Activated T-cell treated with anti-CD3 and anti-CD28 coated beads, Interleukin-2, amount 50 U/mL, for 24 hours (primary cell): ENCODE measurements around the gene ZBTB20.
A peak's percentile ranks its signal among the peaks of the same experiment; 100 is the strongest.

ENCODE experiments used
- DNase-seq: peaks from one replicate; pipeline ENCODE4 v3.0.0-alpha.2; 2020
- H3K27ac Mint-ChIP-seq: 2 replicates; pipeline ENCODE4 v1.8.0; 2020; ENCODE audit warnings: mild to moderate bottlenecking, mixed read lengths
- H3K27me3 Mint-ChIP-seq: 2 replicates; pipeline ENCODE4 v1.8.0; 2020; ENCODE audit warnings: mixed read lengths
- H3K36me3 Mint-ChIP-seq: 2 replicates; pipeline ENCODE4 v1.8.0; 2020; ENCODE audit warnings: low read depth, mixed read lengths
- H3K4me1 Mint-ChIP-seq: 2 replicates; pipeline ENCODE4 v1.8.0; 2020; ENCODE audit warnings: low read depth, mixed read lengths
- H3K4me3 Mint-ChIP-seq: 2 replicates; pipeline ENCODE4 v1.8.0; 2020; ENCODE audit warnings: mild to moderate bottlenecking, moderate library complexity, mixed read lengths
- H3K9me3 Mint-ChIP-seq: 2 replicates; pipeline ENCODE4 v1.8.0; 2020; ENCODE audit warnings: mixed read lengths

ZBTB20 gene

GRCh38 chr3:114454551-114455251 is 692.4 kb downstream of the ZBTB20 start:
- Mint-ChIP-seq H3K36me3 (no peaks in the 10 kb centered on the region), H3K9me3 (no peaks in the 10 kb centered on the region), H3K4me3 (no peak overlapping the region), H3K4me1 (peaks cover 5% of the 10 kb centered on the region), H3K27ac (no peak overlapping the region), H3K27me3 (no peaks in the 10 kb centered on the region)
- peak; percentile 32 for DNase-seq

- Mint-ChIP-seq H3K4me3 (peak overlapping the region; percentile 2), H3K4me1 (peaks cover 7% of the 10 kb centered on the region), H3K9me3 (no peaks in the 10 kb centered on the region), H3K27me3 (no peaks in the 10 kb centered on the region), H3K27ac (no peak overlapping the region), H3K36me3 (no peaks in the 10 kb centered on the region)
- DNase-seq, result no peak
Observed at GRCh38 chr3:114453361-114453780, 693.7 kb downstream of the ZBTB20 start.

GRCh38 chr3:114452937-114453336 is 694.2 kb downstream of the ZBTB20 start:
- Mint-ChIP-seq H3K27ac (no peak overlapping the region), H3K36me3 (no peaks in the 10 kb centered on the region), H3K4me1 (peaks cover 7% of the 10 kb centered on the region), H3K27me3 (no peaks in the 10 kb centered on the region), H3K9me3 (no peaks in the 10 kb centered on the region), H3K4me3 (no peak overlapping the region)
- DNase-seq, result no peak

- no peak for DNase-seq
- H3K4me1 Mint-ChIP-seq, result peaks cover 7% of the 10 kb centered on the region
Observed at GRCh38 chr3:114452256-114452655, 694.8 kb downstream of the ZBTB20 start.

GRCh38 chr3:114451561-114452018 is 695.5 kb downstream of the ZBTB20 start:
- Mint-ChIP-seq H3K4me1 (peaks cover 7% of the 10 kb centered on the region), H3K36me3 (no peaks in the 10 kb centered on the region), H3K27ac (no peak overlapping the region), H3K27me3 (no peaks in the 10 kb centered on the region), H3K4me3 (no peak overlapping the region), H3K9me3 (no peaks in the 10 kb centered on the region)
- DNase-seq, result no peak

More at GRCh38 chr3:114452256-114452655, 694.8 kb downstream of the ZBTB20 start:
- H3K4me3 Mint-ChIP-seq, result no peak overlapping the region
- no peaks in the 10 kb centered on the region for H3K36me3 Mint-ChIP-seq
- no peaks in the 10 kb centered on the region for H3K27me3 Mint-ChIP-seq
- H3K9me3 Mint-ChIP-seq, result no peaks in the 10 kb centered on the region
- H3K27ac Mint-ChIP-seq, result no peak overlapping the region

GRCh38 chr3:114451051-114451451 is 696.0 kb downstream of the ZBTB20 start:
- H3K4me3 Mint-ChIP-seq, result no peak overlapping the region
- peaks cover 7% of the 10 kb centered on the region for H3K4me1 Mint-ChIP-seq
- no peaks in the 10 kb centered on the region for H3K36me3 Mint-ChIP-seq
- no peak for DNase-seq
- no peaks in the 10 kb centered on the region for H3K27me3 Mint-ChIP-seq
- H3K9me3 Mint-ChIP-seq, result no peaks in the 10 kb centered on the region
- H3K27ac Mint-ChIP-seq, result no peak overlapping the region

GRCh38 chr3:114450008-114450596 is 697.0 kb downstream of the ZBTB20 start:
- peaks cover 9% of the 10 kb centered on the region for H3K4me1 Mint-ChIP-seq
- no peaks in the 10 kb centered on the region for H3K9me3 Mint-ChIP-seq
- H3K27me3 Mint-ChIP-seq, result no peaks in the 10 kb centered on the region
- DNase-seq, result no peak
- no peak overlapping the region for H3K27ac Mint-ChIP-seq
- H3K4me3 Mint-ChIP-seq, result no peak overlapping the region
- H3K36me3 Mint-ChIP-seq, result no peaks in the 10 kb centered on the region

- H3K27ac Mint-ChIP-seq, result no peak overlapping the region
- DNase-seq, result no peak
- H3K9me3 Mint-ChIP-seq, result no peaks in the 10 kb centered on the region
- no peaks in the 10 kb centered on the region for H3K27me3 Mint-ChIP-seq
- H3K4me1 Mint-ChIP-seq, result peaks cover 9% of the 10 kb centered on the region
- H3K4me3 Mint-ChIP-seq, result no peak overlapping the region
- no peaks in the 10 kb centered on the region for H3K36me3 Mint-ChIP-seq
Observed at GRCh38 chr3:114449271-114450007, 697.6 kb downstream of the ZBTB20 start.

GRCh38 chr3:114447950-114448479 is 699.1 kb downstream of the ZBTB20 start:
- Mint-ChIP-seq H3K4me3 (no peak overlapping the region), H3K4me1 (peaks cover 7% of the 10 kb centered on the region), H3K9me3 (no peaks in the 10 kb centered on the region), H3K27me3 (no peaks in the 10 kb centered on the region), H3K36me3 (no peaks in the 10 kb centered on the region), H3K27ac (no peak overlapping the region)
- no peak for DNase-seq

- H3K4me1 Mint-ChIP-seq, result peaks cover 10% of the 10 kb centered on the region
- H3K27ac Mint-ChIP-seq, result no peak overlapping the region
Observed at GRCh38 chr3:114447545-114447944, 699.5 kb downstream of the ZBTB20 start.

GRCh38 chr3:114446600-114446999 is 700.5 kb downstream of the ZBTB20 start:
- Mint-ChIP-seq H3K4me1 (peaks cover 11% of the 10 kb centered on the region), H3K27ac (no peak overlapping the region)

More at GRCh38 chr3:114447545-114447944, 699.5 kb downstream of the ZBTB20 start:
- Mint-ChIP-seq H3K27me3 (no peaks in the 10 kb centered on the region), H3K36me3 (no peaks in the 10 kb centered on the region), H3K4me3 (no peak overlapping the region), H3K9me3 (no peaks in the 10 kb centered on the region)
- no peak for DNase-seq

GRCh38 chr3:114445233-114445632 is 701.9 kb downstream of the ZBTB20 start:
- no peak for DNase-seq
- Mint-ChIP-seq H3K4me1 (peaks cover 8% of the 10 kb centered on the region), H3K4me3 (no peak overlapping the region), H3K9me3 (no peaks in the 10 kb centered on the region), H3K27me3 (no peaks in the 10 kb centered on the region), H3K27ac (no peak overlapping the region), H3K36me3 (no peaks in the 10 kb centered on the region)

More at GRCh38 chr3:114446600-114446999, 700.5 kb downstream of the ZBTB20 start:
- Mint-ChIP-seq H3K4me3 (no peak overlapping the region), H3K9me3 (no peaks in the 10 kb centered on the region), H3K27me3 (no peaks in the 10 kb centered on the region), H3K36me3 (no peaks in the 10 kb centered on the region)
- DNase-seq, result no peak

- Mint-ChIP-seq H3K4me3 (no peak overlapping the region), H3K36me3 (no peaks in the 10 kb centered on the region), H3K4me1 (peaks cover 7% of the 10 kb centered on the region), H3K9me3 (no peaks in the 10 kb centered on the region), H3K27me3 (no peaks in the 10 kb centered on the region), H3K27ac (no peak overlapping the region)
- no peak for DNase-seq
Observed at GRCh38 chr3:114444216-114444615, 702.9 kb downstream of the ZBTB20 start.

GRCh38 chr3:114442246-114442645 is 704.8 kb downstream of the ZBTB20 start:
- Mint-ChIP-seq H3K36me3 (no peaks in the 10 kb centered on the region), H3K4me3 (no peak overlapping the region), H3K27me3 (no peaks in the 10 kb centered on the region), H3K27ac (no peak overlapping the region), H3K9me3 (no peaks in the 10 kb centered on the region), H3K4me1 (peaks cover 12% of the 10 kb centered on the region)
- DNase-seq, result no peak
